Mesenchymal stem cell (in vitro differentiated cells and primary cell): Measurements from ENCODE around the gene ATAD1.

Source experiments
- DNase-seq: peaks from one replicate; pipeline ENCODE4 v3.0.0-alpha.2; 2013
- H2AFZ ChIP-seq: one replicate; pipeline ENCODE4 v1.6.1; 2013; ENCODE audit warnings: low read depth, mild to moderate bottlenecking, control low read depth, inconsistent platforms, low read length, moderate library complexity
- H2AK5ac ChIP-seq: 2 replicates; pipeline ENCODE4 v1.6.1; 2013; ENCODE audit warnings: low read length, moderate library complexity, mild to moderate bottlenecking, inconsistent platforms; ENCODE audit not compliant: severe bottlenecking
- H2BK120ac ChIP-seq: one replicate; pipeline ENCODE4 v1.6.1; 2013; ENCODE audit warnings: low read depth, mild to moderate bottlenecking, inconsistent platforms, low read length, moderate library complexity
- H2BK12ac ChIP-seq, 2 experiments: one replicate each; pipeline ENCODE4 v1.6.1; 2013; ENCODE audit warnings: inconsistent platforms in 2 of 2, low read length in 2 of 2, mild to moderate bottlenecking in 2 of 2, moderate library complexity in 2 of 2, control low read depth in 1 of 2
- H2BK15ac ChIP-seq: one replicate; pipeline ENCODE4 v1.6.1; 2013; ENCODE audit warnings: mild to moderate bottlenecking, low read depth, inconsistent platforms; ENCODE audit not compliant: poor library complexity, severe bottlenecking
- H2BK5ac ChIP-seq: 2 replicates; pipeline ENCODE4 v1.6.1; 2013; ENCODE audit warnings: low read depth, mild to moderate bottlenecking, low read length, control low read depth, inconsistent platforms; ENCODE audit not compliant: poor library complexity, severe bottlenecking
- H3K14ac ChIP-seq, 2 experiments: one replicate each; pipeline ENCODE4 v1.6.1; 2013; ENCODE audit warnings: inconsistent platforms in 2 of 2, low read length in 2 of 2, control low read depth in 1 of 2, mild to moderate bottlenecking in 1 of 2, moderate library complexity in 1 of 2
- H3K18ac ChIP-seq, 2 experiments: one replicate each; pipeline ENCODE4 v1.6.1; 2013; ENCODE audit warnings: inconsistent platforms in 2 of 2, low read length in 2 of 2, control low read depth in 1 of 2, low read depth in 1 of 2, mild to moderate bottlenecking in 1 of 2
- H3K23ac ChIP-seq, 2 experiments: one replicate each; pipeline ENCODE4 v1.6.1; 2013; ENCODE audit warnings: inconsistent platforms in 2 of 2, low read length in 2 of 2, mild to moderate bottlenecking in 2 of 2, moderate library complexity in 2 of 2, control low read depth in 1 of 2
- H3K27ac ChIP-seq: 2 replicates; pipeline ENCODE4 v1.5.1; 2013; ENCODE audit warnings: mild to moderate bottlenecking, moderate library complexity, low read length, control low read depth, inconsistent platforms; ENCODE audit not compliant: poor library complexity, severe bottlenecking
- H3K27me3 ChIP-seq, 2 experiments: 2 replicates each; pipeline versions ENCODE4 v1.6.1 to v1.7.0; 2013; ENCODE audit warnings: low read length in 2 of 2, mild to moderate bottlenecking in 2 of 2, moderate library complexity in 2 of 2, control low read depth in 1 of 2, inconsistent platforms in 1 of 2; ENCODE audit not compliant: control insufficient read depth in 1 of 2, insufficient read depth in 1 of 2
- H3K36me3 ChIP-seq, 2 experiments: 2 replicates each; pipeline versions ENCODE4 v1.6.1 to v1.7.0; 2013; ENCODE audit warnings: low read length in 2 of 2, control low read depth in 1 of 2, inconsistent platforms in 1 of 2, low read depth in 1 of 2, mild to moderate bottlenecking in 1 of 2; ENCODE audit not compliant: insufficient read depth in 2 of 2, control insufficient read depth in 1 of 2
- H3K4ac ChIP-seq, 2 experiments: one replicate each; pipeline ENCODE4 v1.6.1; 2013; ENCODE audit warnings: inconsistent platforms in 2 of 2, low read length in 2 of 2, mild to moderate bottlenecking in 2 of 2, moderate library complexity in 2 of 2, control low read depth in 1 of 2, low read depth in 1 of 2
- H3K4me1 ChIP-seq: 2 replicates; pipeline ENCODE4 v1.6.1; 2013; ENCODE audit warnings: low read depth, low read length, control low read depth; ENCODE audit not compliant: control insufficient read depth, insufficient read depth
- H3K4me2 ChIP-seq: 2 replicates; pipeline ENCODE4 v1.6.1; 2013; ENCODE audit warnings: low read length, mild to moderate bottlenecking, inconsistent platforms; ENCODE audit not compliant: poor library complexity, severe bottlenecking
- H3K4me3 ChIP-seq, 2 experiments: 2 replicates each; pipeline versions ENCODE4 v1.5.1 to v1.7.0; 2013; ENCODE audit warnings: low read length in 2 of 2, mild to moderate bottlenecking in 2 of 2, control low read depth in 1 of 2, low read depth in 1 of 2; ENCODE audit not compliant: insufficient read depth in 1 of 2
- H3K79me1 ChIP-seq: replicated peaks from 2 replicates; pipeline ENCODE4 v1.6.1; 2013; ENCODE audit warnings: mild to moderate bottlenecking, control low read depth, low read length, inconsistent platforms; ENCODE audit not compliant: poor library complexity, severe bottlenecking
- H3K9ac ChIP-seq: 2 replicates; pipeline ENCODE4 v1.7.0; 2013; ENCODE audit warnings: mild to moderate bottlenecking, low read length, moderate library complexity
- H3K9me3 ChIP-seq: 2 replicates; pipeline ENCODE4 v1.7.0; 2013; ENCODE audit warnings: mild to moderate bottlenecking, low read length; ENCODE audit not compliant: control insufficient read depth
- H4K8ac ChIP-seq: one replicate; pipeline ENCODE4 v1.6.1; 2013; ENCODE audit warnings: inconsistent platforms, mild to moderate bottlenecking, low read length, moderate library complexity
- H4K91ac ChIP-seq: one replicate; pipeline ENCODE4 v1.6.1; 2013; ENCODE audit warnings: mild to moderate bottlenecking, low read length, inconsistent platforms
- WGBS: methylation state at CpG from one replicate; pipeline ENCODE4 v1.1.7; 2013; ENCODE audit warnings: mixed read lengths; 5-methylcytosine and 5-hydroxymethylcytosine counted together

ATAD1 gene

DNA sequence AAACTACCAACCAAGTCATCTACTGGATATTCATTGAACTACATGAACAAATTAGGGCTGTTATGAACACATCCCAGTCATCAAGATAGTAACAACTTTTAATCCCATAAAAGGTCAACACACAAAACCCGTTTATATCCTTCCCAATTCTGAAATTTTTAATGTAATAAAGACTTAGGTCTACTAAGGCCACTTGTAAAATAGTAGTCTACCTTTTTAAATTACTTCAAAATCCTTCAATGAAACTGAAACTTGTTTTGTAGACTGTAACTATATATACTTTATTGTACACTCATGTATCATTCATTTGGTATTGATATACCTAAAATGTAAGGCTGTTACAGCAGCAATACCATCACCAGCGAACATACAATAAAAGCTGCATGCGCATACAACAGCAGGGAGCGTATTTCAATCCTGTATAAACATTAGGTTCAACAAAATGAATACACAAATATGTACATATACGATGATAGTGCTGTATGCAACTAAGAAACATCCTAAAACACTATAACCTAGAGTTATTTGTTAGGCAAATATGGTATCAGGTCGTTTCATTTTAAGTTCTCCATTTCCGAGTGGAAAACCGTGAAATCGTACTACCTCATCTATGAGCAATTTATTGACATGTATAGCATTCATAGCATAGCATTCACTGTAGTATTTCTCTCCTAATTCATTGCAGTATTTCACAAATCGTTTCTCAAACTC is 973 bp downstream of the ATAD1 start:
- Histone ChIP-seq H2BK5ac (no peak overlapping the region), H3K4me3 (peak overlapping the region; percentile 68 to 96), H3K79me1 (no peaks in the 10 kb centered on the region), H3K4ac (no peak overlapping the region), H4K8ac (no peak overlapping the region), H3K18ac (no peak overlapping the region), H3K14ac (no peak overlapping the region), H3K23ac (no peak overlapping the region), H3K27ac (no peak overlapping the region), H4K91ac (no peak overlapping the region), H3K36me3 (peaks cover 3 to 19% of the 10 kb centered on the region in 2 experiments), H2AK5ac (no peak overlapping the region), H3K27me3 (no peaks in the 10 kb centered on the region), H3K4me1 (peaks cover 3% of the 10 kb centered on the region), H2AFZ (no peak overlapping the region), H3K9me3 (no peaks in the 10 kb centered on the region), H3K9ac (peak overlapping the region; percentile 97), H3K4me2 (peak overlapping the region; percentile 67), H2BK15ac (no peak overlapping the region), H2BK120ac (no peak overlapping the region), H2BK12ac (no peak overlapping the region)
- DNase-seq = peak; percentile 34
- 10% methylated on average over 7 of the region's 10 CpGs for WGBS

- 75% methylated on average over 7 of the region's 9 CpGs for WGBS
- H3K4ac ChIP-seq = no peak overlapping the region
- peak overlapping the region in 1 of 2 experiments; percentile 96 for H3K4me3 ChIP-seq
- H2BK12ac ChIP-seq = no peak overlapping the region
- no peak overlapping the region for H2BK5ac ChIP-seq
- peaks cover 3 to 26% of the 10 kb centered on the region in 2 experiments for H3K36me3 ChIP-seq
- no peak overlapping the region for H2AFZ ChIP-seq
- H3K9ac ChIP-seq = peak overlapping the region; percentile 97
- peaks cover 2% of the 10 kb centered on the region for H3K79me1 ChIP-seq
- H2BK15ac ChIP-seq = no peak overlapping the region
- H3K18ac ChIP-seq = no peak overlapping the region
- no peak overlapping the region for H3K27ac ChIP-seq
- no peak overlapping the region for H2AK5ac ChIP-seq
- H4K8ac ChIP-seq = no peak overlapping the region
- H3K4me2 ChIP-seq = peak overlapping the region; percentile 3
- H3K27me3 ChIP-seq = no peaks in the 10 kb centered on the region
- H3K23ac ChIP-seq = no peak overlapping the region
- DNase-seq = no peak
- H3K14ac ChIP-seq = no peak overlapping the region
- no peak overlapping the region for H4K91ac ChIP-seq
- H2BK120ac ChIP-seq = no peak overlapping the region
- H3K9me3 ChIP-seq = no peaks in the 10 kb centered on the region
- peaks cover 3% of the 10 kb centered on the region for H3K4me1 ChIP-seq
These were observed 1.7 kb downstream of the ATAD1 start for GRCh38 chr10:87816163-87816897.

DNA sequence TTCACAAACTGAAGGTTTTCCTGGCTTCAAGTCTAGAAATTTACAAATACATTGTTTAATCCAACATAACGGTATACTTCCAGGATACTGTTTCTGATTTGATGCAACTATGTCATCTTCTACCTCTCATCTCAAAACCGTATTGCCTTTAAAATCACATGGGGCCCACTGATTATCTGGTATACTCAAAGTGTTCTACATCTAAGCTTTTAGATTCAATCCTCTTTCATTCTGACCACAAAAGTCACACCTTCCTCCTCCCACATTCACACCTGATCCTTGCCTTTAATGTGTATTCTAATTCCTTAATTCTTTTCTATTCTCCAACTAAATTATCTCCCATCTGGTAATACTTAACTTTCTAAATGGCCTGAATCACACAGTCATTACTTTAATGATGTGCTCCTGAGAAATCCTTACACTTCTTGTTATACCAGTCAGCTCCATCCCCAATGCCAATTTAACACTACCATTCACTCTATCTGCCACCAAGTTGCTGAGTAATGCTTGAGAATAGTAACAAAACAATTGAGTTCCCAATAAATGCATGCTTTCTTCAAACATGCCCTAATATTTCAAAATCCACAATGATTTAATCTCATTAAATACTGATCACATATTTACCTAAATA is 13.0 kb downstream of the ATAD1 start:
- no peak overlapping the region for H3K4me3 ChIP-seq
- H2AK5ac ChIP-seq = no peak overlapping the region
- H3K23ac ChIP-seq = no peak overlapping the region
- no peak overlapping the region for H2BK5ac ChIP-seq
- H3K18ac ChIP-seq = no peak overlapping the region
- H3K27me3 ChIP-seq = no peaks in the 10 kb centered on the region
- no peak overlapping the region for H4K91ac ChIP-seq
- H3K4me2 ChIP-seq = no peak overlapping the region
- WGBS = 95% methylated on average over 2 of the region's 2 CpGs
- no peak overlapping the region for H4K8ac ChIP-seq
- no peaks in the 10 kb centered on the region for H3K4me1 ChIP-seq
- H3K36me3 ChIP-seq = peaks cover 0 to 71% of the 10 kb centered on the region in 2 experiments
- H3K14ac ChIP-seq = no peak overlapping the region
- no peak for DNase-seq
- H3K4ac ChIP-seq = no peak overlapping the region
- no peak overlapping the region for H2BK120ac ChIP-seq
- peaks cover 17% of the 10 kb centered on the region for H3K9me3 ChIP-seq
- peaks cover 11% of the 10 kb centered on the region for H3K79me1 ChIP-seq
- no peak overlapping the region for H3K27ac ChIP-seq
- H2BK15ac ChIP-seq = no peak overlapping the region
- H2AFZ ChIP-seq = no peak overlapping the region
- no peak overlapping the region for H3K9ac ChIP-seq
- no peak overlapping the region for H2BK12ac ChIP-seq

GRCh38 chr10:87803831-87804230 is 14.2 kb downstream of the ATAD1 start:
- H4K91ac ChIP-seq = no peak overlapping the region
- no peaks in the 10 kb centered on the region for H3K4me1 ChIP-seq
- H3K9me3 ChIP-seq = peaks cover 17% of the 10 kb centered on the region
- no peak overlapping the region for H3K9ac ChIP-seq
- H2BK12ac ChIP-seq = no peak overlapping the region
- no peak overlapping the region for H3K18ac ChIP-seq
- H3K14ac ChIP-seq = no peak overlapping the region
- DNase-seq = no peak
- H3K27ac ChIP-seq = no peak overlapping the region
- H2BK120ac ChIP-seq = no peak overlapping the region
- no peak overlapping the region for H3K4ac ChIP-seq
- no peak overlapping the region for H2AK5ac ChIP-seq
- no peak overlapping the region for H2AFZ ChIP-seq
- H3K36me3 ChIP-seq = peaks cover 0 to 71% of the 10 kb centered on the region in 2 experiments
- no peak overlapping the region for H2BK5ac ChIP-seq
- H4K8ac ChIP-seq = no peak overlapping the region
- peaks cover 11% of the 10 kb centered on the region for H3K79me1 ChIP-seq
- H3K4me2 ChIP-seq = no peak overlapping the region
- H2BK15ac ChIP-seq = no peak overlapping the region
- H3K4me3 ChIP-seq = no peak overlapping the region
- H3K23ac ChIP-seq = no peak overlapping the region
- no peaks in the 10 kb centered on the region for H3K27me3 ChIP-seq
